ENCODE data around the gene CNPY3.

- TF ChIP-seq GATA3 (IDR thresholded peaks at IDR 0.05; ENCODE audit: low read depth, low read length) (no peak), GATA2 (IDR thresholded peaks at IDR 0.05; ENCODE audit: low read depth, low read length) (no peak)
Measured at GRCh38 chr6:42968126-42968701, 38.9 kb downstream of the CNPY3 start.

Measured in SH-SY5Y (cell line).